Measurements from ENCODE around the gene LIMS1.

Gene LIMS1

GRCh38 chr2:108617617-108618016 lies 83.3 kb downstream of the LIMS1 start:
- no peak for DNase-seq

DNA sequence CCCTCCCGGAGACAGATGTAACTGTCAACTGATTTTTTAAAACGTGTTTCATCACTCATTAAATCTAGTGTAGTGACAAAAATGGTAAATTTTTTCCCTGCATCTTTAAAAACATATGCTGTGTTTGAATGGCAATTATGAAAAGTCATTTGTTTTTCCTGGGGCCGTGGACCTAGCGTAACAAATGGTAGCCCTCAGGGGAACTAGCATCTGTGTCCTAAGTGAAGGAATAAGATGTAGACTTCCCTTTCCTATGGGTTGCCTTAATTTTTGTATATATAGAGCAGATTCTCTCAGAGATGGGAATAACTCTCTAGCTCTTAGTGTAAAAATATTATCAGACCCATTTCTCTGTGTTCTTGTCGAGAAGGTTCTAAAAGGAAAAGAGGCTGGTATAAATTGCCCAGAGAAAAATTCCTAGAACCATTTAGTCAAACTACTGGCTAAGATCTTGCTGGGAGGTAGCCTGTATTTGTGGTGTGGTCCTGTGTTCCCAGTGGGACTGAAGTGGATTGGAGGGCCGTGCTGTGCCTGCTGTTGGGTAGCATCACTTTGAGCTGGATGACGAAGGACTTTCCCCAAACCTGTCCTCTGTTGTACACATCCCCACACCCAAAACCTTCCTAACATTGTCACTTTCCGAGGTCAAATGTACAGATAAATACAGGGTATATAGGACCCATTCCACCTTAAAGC lies 85.8 kb downstream of the LIMS1 start:
- no peak for DNase-seq

DNA sequence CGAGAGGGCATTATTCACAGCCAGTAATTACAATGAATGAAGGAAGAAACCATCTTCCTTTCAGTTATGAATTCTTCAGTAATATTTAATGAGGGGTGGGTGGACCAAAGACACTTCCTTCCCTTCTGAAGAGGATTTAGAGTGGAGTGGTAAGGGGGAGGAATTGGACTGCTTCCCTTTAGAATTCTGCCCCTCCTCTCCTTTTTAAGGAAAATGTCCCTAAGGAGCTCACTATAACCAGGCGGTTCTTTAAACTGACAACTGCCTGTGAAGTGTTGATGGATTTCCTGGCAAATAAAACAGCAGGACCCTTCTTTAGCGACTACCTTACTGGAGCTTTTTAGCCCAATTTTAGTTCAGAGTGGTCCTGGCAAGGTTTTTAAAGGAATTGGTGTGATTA lies 86.4 kb downstream of the LIMS1 start:
- DNase-seq: no peak

GRCh38 chr2:108621087-108621559 lies 86.9 kb downstream of the LIMS1 start:
- no peak for DNase-seq

DNA sequence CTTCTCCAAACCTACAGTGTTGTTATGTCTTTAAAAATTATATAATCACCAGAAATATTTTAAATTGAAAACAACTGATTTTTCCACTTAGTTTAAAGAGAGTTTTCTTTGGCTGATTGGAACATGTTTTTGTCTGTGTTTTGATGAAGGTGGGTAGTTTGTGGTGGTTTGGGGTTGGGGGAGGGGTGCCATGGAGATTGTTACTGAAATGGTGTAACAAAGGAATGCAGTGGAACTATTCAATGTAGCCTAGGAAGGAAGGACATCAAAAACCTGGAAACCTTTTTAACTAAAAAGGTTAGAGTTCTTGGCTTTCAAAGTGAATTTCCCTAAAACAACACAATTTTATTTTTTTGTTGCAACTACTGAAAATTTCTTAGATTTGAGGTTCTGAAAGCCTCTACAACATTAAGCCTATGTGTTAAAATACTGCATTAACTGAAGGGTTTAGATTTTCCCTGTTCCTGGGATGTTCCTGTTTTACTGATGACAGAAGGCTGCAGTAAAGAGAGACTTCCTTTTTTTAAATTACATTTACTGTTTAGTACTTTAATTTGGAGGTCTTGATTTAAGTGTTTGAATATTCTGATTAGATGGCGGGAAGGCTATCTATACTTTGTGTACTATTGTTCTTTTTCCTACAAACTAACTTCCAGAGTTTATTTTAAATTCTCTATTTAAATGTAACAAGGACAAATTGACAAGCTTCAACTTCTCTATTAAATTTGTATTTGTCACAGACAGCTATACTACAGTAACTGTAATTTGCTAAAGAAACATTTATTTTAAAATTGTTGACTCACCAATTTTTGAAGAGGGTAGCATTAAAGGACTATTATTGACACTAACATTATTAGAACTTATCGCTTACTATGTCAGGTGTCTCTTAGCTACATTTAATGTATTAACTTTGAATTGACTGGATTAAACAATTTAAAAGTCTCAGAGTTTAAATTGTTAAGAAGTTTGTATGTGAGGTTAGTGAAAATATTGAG lies 87.7 kb downstream of the LIMS1 start:
- DNase-seq: no peak

DNA sequence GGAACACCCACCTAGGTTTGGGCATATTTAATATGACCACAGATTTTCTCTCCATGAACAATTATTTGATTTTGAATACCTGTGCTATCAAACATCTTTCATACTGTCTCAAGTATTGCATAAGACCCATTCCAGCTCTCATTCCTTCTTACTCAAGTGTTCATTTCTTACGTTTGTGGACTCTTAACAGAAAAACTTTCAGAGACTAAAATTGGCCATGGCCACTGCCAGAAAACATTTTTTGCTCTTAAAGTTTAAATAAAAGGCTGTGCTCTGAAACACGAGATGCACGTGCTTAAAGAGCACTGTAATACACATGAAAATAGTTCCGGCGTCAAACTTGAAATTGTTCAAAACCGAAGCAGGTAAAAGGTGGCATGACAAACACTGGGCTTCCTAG lies 89.3 kb downstream of the LIMS1 start:
- DNase-seq: no peak

- no peak for DNase-seq
Measured at GRCh38 chr2:108625186-108625827, 91.0 kb downstream of the LIMS1 start.

- no peak for DNase-seq
Measured at GRCh38 chr2:108625828-108626195, 91.5 kb downstream of the LIMS1 start.

DNA sequence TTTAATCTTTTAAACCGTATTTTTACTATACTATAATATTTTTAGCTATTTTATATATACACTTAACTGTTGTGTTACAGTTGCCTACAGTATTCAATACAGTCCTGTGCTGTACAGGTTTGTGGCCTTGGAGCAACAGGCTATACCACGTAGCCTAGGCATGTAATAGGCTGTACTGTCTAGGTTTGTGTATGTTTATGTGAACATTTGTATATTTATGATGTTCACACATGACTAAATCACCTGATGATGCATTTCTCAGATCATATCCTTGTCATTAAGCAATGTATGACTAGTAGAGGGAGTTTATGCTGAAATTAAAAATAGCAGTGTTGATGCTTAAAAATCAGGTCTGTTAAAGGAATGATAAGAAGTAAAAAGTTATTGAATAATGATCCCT lies 92.7 kb downstream of the LIMS1 start:
- no peak for DNase-seq

DNA sequence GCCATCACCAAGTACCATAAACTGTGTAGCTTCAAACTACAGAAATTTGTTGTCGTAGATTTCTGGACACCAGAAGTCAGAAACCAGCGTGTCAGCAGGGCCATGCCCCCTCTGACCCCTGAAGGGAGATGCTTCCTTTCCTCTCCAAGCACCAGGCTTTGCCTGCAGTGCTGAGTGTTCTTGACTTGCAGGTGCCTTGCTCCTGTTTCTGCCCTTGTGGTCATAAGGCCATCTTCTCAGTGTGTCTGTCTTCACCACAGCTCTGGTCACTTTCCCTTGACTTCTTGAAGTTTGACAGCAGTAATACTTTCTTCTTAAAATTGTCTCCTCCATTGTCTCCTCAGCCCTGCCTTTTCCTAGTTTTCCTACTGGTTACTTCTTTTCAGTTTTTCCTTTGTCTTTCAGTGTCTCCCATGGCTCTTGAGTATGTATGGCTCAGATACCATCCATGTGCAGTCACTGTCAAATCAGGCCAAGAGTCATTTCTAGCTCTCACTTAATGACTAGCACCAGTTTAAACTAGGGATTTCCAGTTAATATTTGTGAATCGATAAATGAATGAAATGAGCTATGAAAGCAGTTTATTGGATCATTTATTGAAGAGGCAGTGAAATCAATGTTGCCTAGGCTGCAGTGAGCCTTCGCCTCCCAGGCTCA lies 93.8 kb downstream of the LIMS1 start:
- DNase-seq: no peak

DNA sequence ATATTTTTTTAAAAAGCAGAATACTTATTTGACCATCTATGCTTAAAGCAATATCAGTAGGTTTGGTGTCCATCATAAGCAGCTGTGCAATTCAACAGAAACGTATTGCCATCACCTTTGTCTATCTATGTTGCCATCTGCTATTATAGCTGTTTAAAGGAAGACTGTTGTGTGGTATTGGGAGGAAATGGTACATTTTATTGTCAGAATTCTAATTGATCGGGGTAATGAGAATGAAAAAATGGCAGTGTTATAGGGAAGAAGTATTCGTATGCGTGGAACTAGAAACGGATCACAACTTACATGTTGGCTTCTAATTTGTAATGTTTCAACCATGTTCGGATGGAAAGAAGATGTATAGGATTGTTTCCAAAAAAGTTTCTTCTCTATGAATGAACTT lies 94.7 kb downstream of the LIMS1 start:
- DNase-seq: no peak

- no peak for DNase-seq
Measured at GRCh38 chr2:108629417-108629816, 95.1 kb downstream of the LIMS1 start.

DNA sequence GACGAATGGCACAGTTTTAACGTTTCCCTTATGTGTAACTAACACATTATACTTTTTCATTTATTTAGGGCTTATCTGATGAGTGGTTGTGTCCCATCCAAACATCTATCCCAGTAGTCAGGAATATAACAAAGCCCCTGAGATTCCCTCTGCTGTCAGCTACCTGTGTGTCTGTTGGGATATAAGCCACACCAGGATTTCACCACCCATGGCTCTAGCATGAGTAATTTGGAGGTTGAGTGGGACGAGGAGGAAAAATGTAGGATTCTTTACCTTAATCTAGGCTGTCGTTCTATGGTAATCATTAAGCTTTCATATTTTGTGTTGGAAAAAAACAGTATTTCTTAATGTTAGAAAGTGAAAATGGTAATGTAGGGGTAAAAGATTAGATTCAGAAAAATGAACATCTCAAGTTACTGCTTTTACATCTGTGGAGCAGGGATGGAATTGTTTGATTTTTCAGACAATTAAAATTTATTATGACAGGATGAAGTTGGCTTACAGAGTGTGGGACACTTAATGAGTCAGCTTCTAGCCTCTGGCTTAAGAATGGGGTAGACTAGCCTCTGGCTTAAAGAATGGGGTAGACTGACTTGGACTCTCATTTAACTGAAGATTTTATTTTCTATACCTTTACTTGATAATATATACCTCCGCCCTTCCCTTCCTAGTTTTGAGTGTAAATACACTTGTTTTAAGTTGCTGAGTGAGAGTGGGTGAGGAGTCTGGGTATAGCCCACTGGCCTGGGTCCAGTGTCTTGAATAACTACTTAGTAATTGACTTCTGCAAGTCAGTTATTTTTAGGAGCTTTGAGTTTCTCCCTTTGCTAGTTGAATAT lies 96.5 kb downstream of the LIMS1 start:
- DNase-seq: no peak

DNA sequence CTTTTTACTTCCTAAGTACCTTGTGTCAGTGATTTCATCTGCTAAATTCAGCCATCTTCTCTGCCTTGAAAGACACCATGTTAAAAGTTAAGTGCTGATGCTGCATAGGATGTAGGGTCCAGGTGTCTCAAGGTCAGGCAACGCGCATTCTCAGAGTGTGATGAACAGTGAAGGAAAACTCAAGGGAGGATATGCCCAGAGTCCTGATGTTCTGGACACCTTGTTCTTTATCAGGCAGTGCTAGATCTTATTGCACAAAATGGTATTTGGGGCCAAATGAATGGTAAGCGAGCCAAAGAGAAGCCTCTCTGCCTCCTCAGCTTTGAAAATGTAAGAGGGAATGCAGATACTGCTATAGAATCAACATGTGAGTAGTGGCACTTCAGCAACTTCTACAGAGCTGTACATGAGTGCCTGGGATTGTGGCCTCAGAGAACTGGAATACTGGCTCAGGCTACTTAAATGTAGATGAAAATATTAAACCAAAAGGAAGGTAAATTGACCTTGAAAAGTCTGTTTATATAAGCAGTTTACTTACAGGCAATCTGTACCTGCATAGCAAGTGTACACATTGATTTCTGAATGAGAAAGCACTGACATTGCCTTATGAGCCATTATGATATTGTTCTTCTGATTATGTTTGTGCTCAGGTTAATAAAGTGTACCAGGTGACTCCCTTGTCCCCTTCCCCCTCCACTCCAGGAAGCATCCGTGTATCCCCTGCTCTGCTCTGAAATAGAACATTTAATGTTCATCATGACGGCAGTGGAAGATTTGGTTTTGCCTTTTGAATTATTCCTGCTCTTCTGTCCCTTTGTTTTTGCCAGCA lies 98.3 kb downstream of the LIMS1 start:
- DNase-seq: no peak

DNA sequence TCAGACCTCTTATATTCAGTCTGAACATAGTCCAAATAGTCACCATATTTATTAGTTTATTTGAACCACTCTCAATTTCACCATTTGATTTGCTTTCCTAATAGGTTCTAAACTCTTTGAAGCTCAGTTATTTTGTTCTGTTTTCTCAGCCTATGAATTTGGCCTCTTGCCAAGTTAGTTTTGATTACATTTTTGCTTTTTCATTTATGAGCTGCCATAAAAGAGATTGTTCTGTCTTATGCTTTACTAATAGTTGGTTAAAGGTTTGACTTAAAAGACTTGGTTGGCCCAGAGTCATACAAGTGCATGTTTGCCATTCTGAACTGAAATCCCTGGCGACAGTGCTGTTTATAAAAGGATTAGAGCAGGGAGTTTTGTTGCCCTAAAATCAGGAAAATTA lies 99.1 kb downstream of the LIMS1 start:
- DNase-seq: no peak

DNA sequence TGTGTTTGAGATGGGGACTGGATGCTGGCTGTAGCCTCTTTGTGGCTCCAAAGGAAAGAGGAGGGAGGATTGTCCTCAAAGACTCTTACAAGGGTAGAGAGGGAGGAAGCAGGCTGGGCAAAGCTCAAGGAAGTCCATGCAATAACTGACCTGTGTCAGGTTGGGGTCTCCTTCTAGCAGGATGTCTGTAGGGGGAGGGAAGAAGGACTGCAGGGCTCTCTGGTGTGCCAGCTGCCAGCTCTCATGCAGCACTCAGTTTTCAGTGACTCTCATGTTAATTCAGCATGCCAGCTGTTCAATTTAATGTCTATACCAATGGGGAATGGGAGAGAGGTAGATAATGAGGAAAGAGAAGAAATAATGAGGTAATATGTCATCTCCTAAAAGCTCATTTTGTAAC lies 99.7 kb downstream of the LIMS1 start:
- DNase-seq: no peak

DNA sequence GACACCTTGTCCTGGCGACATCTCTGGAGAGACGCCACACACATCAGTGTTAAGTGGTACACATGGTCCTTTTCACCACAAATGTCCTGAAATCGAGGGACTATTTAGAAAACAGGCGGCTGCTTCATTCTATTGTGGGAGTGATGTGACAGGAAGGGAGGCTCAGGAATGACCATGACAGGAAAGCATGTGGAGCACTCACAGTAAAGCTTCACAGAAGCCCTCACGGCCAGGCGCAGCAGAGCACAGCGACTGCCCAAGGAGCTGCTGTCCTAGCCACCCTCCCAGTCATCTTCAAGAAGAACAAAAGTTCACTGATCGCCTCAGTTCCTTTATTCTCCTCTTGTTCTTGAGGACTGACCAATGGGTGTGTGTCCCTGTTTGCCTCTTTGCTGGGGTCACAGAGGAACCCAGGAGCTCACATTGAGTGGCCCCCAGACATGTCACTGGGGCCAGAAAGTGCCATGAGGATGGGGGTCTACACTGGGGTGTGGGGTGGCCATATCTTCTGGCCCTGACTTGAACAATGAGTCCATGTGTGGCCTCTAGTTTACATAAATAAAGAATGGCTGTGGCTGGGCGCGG lies 100.4 kb downstream of the LIMS1 start:
- no peak for DNase-seq

DNA sequence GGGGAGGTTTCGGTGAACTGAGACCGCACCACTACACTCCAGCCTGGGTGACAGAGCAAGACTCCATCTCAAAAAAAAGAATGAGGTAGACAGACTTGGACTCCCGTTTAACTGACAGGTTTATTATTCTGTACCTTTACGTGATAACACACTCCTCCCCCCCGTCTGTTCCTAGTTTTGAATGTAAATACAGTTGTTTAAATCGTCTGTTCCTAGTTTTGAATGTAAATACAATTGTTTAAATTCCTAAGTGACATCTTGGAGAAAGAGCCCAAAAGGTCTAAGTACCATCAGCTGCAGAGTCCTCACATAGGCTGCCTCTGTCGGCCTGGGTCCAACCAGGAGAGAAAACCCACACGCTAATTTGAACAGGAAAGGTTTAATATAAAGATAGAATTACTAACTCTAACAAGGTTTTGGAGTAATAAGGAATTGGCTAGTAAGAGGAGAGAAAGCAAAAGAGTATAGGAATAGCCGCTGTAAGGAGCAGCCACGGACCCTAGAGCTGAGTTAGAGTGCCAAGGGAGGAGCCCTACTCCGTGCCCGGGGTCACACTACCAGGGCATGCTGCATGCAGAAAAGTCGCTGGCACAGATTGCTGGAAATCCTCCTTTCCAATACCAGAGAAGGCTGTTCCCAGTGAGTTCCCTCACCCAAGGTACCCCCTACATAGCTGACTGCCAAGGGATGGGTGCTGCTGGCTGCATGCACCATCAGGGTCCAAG lies 101.5 kb downstream of the LIMS1 start:
- DNase-seq: no peak

- DNase-seq: no peak
Measured at GRCh38 chr2:108637304-108637669, 103.0 kb downstream of the LIMS1 start.

DNA sequence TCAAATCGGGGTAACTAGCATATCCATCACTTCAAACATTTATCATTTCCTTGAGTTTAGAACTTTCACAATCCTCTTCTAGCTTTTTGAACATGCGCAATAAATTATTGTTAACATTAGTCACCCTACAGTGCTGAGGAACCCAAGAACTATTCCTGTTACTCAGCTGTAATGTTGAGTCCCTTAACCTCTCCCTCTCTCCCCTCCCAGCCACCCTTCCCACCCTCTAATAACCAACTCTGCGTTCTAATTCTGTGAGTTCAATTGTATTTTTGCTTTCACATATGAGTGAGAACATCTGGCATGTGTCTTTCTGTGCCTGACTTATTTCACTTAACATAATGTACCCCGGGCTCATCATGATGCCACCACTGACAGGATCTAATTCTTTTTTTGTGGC lies 106.5 kb downstream of the LIMS1 start:
- DNase-seq: no peak
